GM18507 (cell line): ENCODE data around the gene AFF3.

ENCODE experiments used
- DNase-seq: peaks from one replicate; pipeline ENCODE4 v3.0.0; 2011; ENCODE audit warnings: low read depth; ENCODE audit not compliant: insufficient read length; ENCODE audit errors: extremely low spot score
- FAIRE-seq: peaks from 2 replicates; lab custom pipeline; 2011; peaks lifted over from hg19 to GRCh38; lab: Jason Lieb, UNC

The AFF3 gene

GRCh38 chr2:100077935-100078334, 64.5 kb downstream of the AFF3 start:
- DNase-seq (no peak), FAIRE-seq (no peak)

GRCh38 chr2:100077456-100077855, 64.9 kb downstream of the AFF3 start:
- DNase-seq (no peak), FAIRE-seq (no peak)

GRCh38 chr2:100075532-100075931, 66.9 kb downstream of the AFF3 start:
- DNase-seq (no peak), FAIRE-seq (no peak)

GRCh38 chr2:100073110-100073509, 69.3 kb downstream of the AFF3 start:
- no peak for FAIRE-seq
- DNase-seq, result no peak

GRCh38 chr2:100072503-100072902, 69.9 kb downstream of the AFF3 start:
- no peak for DNase-seq
- no peak for FAIRE-seq

GRCh38 chr2:100071335-100072043, 70.9 kb downstream of the AFF3 start:
- no peak for FAIRE-seq
- DNase-seq, result no peak

- FAIRE-seq (no peak), DNase-seq (no peak)
These were observed 72.3 kb downstream of the AFF3 start for GRCh38 chr2:100070078-100070477.

GRCh38 chr2:100068395-100068794, 74.0 kb downstream of the AFF3 start:
- no peak for DNase-seq
- FAIRE-seq, result no peak

GRCh38 chr2:100067784-100068183, 74.6 kb downstream of the AFF3 start:
- FAIRE-seq, result no peak
- DNase-seq, result no peak

- no peak for FAIRE-seq
- no peak for DNase-seq
These were observed 75.5 kb downstream of the AFF3 start for GRCh38 chr2:100066856-100067255.

- DNase-seq (no peak), FAIRE-seq (no peak)
These were observed 76.1 kb downstream of the AFF3 start for GRCh38 chr2:100066246-100066645.

- DNase-seq (no peak), FAIRE-seq (peak; percentile 29)
These were observed 77.6 kb downstream of the AFF3 start for GRCh38 chr2:100064592-100065428.

GRCh38 chr2:100064165-100064564, 78.2 kb downstream of the AFF3 start:
- no peak for FAIRE-seq
- no peak for DNase-seq

GRCh38 chr2:100063459-100063953, 78.9 kb downstream of the AFF3 start:
- no peak for FAIRE-seq

GRCh38 chr2:100062336-100062735, 80.1 kb downstream of the AFF3 start:
- DNase-seq, result no peak
- FAIRE-seq, result no peak

More at GRCh38 chr2:100063459-100063953, 78.9 kb downstream of the AFF3 start:
- DNase-seq, result no peak

- FAIRE-seq (peak; percentile 36), DNase-seq (peak; percentile 3)
These were observed 81.5 kb downstream of the AFF3 start for GRCh38 chr2:100060875-100061274.

- DNase-seq (no peak), FAIRE-seq (no peak)
These were observed 82.8 kb downstream of the AFF3 start for GRCh38 chr2:100059638-100060037.

GRCh38 chr2:100057901-100058261, 84.5 kb downstream of the AFF3 start:
- DNase-seq (no peak), FAIRE-seq (no peak)

GRCh38 chr2:100054426-100054825, 88.0 kb downstream of the AFF3 start:
- DNase-seq (no peak), FAIRE-seq (no peak)

- no peak for DNase-seq
- FAIRE-seq, result no peak
These were observed 89.1 kb downstream of the AFF3 start for GRCh38 chr2:100053087-100053885.
